MM.1S (cell line): Measurements from ENCODE around the gene MLPH.

Experiments
- DNase-seq: peaks from one replicate; pipeline ENCODE4 v3.0.0-alpha.2; 2015
- H2AFZ ChIP-seq: fragments of 300-600 bp; sonication (generic); 2 replicates; pipeline ENCODE4 v1.6.0; 2016; ENCODE audit warnings: antibody characterized with exemption, low read length
- H3F3A ChIP-seq: fragments of 300-600 bp; sonication (generic); 2 replicates; pipeline ENCODE4 v1.6.1; 2016; ENCODE audit warnings: mild to moderate bottlenecking, antibody characterized with exemption, low read length, moderate library complexity, mixed read lengths; ENCODE audit not compliant: insufficient read depth
- H3K27ac ChIP-seq: fragments of 300-600 bp; sonication (generic); 2 replicates; pipeline ENCODE4 v1.5.1; 2016; ENCODE audit warnings: mild to moderate bottlenecking, low read length
- H3K27me3 ChIP-seq: fragments of 300-600 bp; sonication (generic); replicated peaks from 2 replicates; pipeline ENCODE4 v1.6.0; 2016; ENCODE audit warnings: low read length; ENCODE audit not compliant: insufficient read depth
- H3K36me3 ChIP-seq: fragments of 300-600 bp; sonication (generic); replicated peaks from 2 replicates; pipeline ENCODE4 v1.6.1; 2016; ENCODE audit warnings: mild to moderate bottlenecking, low read length, mixed read lengths; ENCODE audit not compliant: insufficient read depth
- H3K4me1 ChIP-seq: fragments of 300-600 bp; sonication (generic); 2 replicates; pipeline ENCODE4 v1.6.1; 2016; ENCODE audit warnings: low read length, mixed read lengths
- H3K4me2 ChIP-seq: fragments of 300-600 bp; sonication (generic); 2 replicates; pipeline ENCODE4 v1.6.0; 2016; ENCODE audit warnings: low read depth, low read length
- H3K4me3 ChIP-seq: fragments of 300-600 bp; sonication (generic); 2 replicates; pipeline ENCODE4 v1.5.1; 2016; ENCODE audit warnings: low read length, mixed read lengths
- H3K79me2 ChIP-seq: fragments of 300-600 bp; sonication (generic); 2 replicates; pipeline ENCODE4 v1.6.1; 2016; ENCODE audit warnings: mixed run types, low read length, mixed read lengths
- H3K9ac ChIP-seq: fragments of 300-600 bp; sonication (generic); 2 replicates; pipeline ENCODE4 v1.6.1; 2016; ENCODE audit warnings: low read length, mixed read lengths
- H3K9me2 ChIP-seq: fragments of 300-600 bp; sonication (generic); replicated peaks from 2 replicates; pipeline ENCODE4 v1.6.1; 2016; ENCODE audit warnings: mild to moderate bottlenecking, low read length, mixed read lengths; ENCODE audit not compliant: insufficient read depth
- H3K9me3 ChIP-seq: fragments of 300-600 bp; sonication (generic); replicated peaks from 2 replicates; pipeline ENCODE4 v1.6.1; 2016; ENCODE audit warnings: mild to moderate bottlenecking, low read length, mixed read lengths; ENCODE audit not compliant: insufficient read depth
- H4K20me1 ChIP-seq: fragments of 300-600 bp; sonication (generic); 2 replicates; pipeline ENCODE4 v1.6.1; 2016; ENCODE audit warnings: mild to moderate bottlenecking, low read length, moderate library complexity, mixed read lengths; ENCODE audit not compliant: insufficient read depth
- EZH2 ChIP-seq: fragments of 300-600 bp; sonication (generic); optimal IDR thresholded peaks from 2 replicates; pipeline ENCODE3; 2017; ENCODE audit warnings: low read depth, mild to moderate bottlenecking, antibody characterized with exemption, low read length, mixed read lengths
- EZH2phosphoT487 ChIP-seq: fragments of 300-600 bp; sonication (generic); IDR thresholded peaks from 2 replicates; pipeline ENCODE4 v1.6.1; 2018; ENCODE audit warnings: antibody characterized with exemption, low read length
- TF ChIP-seq, protein P1 (sequence below): fragments of 300-600 bp; sonication (generic); IDR thresholded peaks from 2 replicates; pipeline ENCODE4 v1.5.1; 2016; ENCODE audit warnings: antibody characterized with exemption, low read length, mixed read lengths

Gene MLPH

DNA sequence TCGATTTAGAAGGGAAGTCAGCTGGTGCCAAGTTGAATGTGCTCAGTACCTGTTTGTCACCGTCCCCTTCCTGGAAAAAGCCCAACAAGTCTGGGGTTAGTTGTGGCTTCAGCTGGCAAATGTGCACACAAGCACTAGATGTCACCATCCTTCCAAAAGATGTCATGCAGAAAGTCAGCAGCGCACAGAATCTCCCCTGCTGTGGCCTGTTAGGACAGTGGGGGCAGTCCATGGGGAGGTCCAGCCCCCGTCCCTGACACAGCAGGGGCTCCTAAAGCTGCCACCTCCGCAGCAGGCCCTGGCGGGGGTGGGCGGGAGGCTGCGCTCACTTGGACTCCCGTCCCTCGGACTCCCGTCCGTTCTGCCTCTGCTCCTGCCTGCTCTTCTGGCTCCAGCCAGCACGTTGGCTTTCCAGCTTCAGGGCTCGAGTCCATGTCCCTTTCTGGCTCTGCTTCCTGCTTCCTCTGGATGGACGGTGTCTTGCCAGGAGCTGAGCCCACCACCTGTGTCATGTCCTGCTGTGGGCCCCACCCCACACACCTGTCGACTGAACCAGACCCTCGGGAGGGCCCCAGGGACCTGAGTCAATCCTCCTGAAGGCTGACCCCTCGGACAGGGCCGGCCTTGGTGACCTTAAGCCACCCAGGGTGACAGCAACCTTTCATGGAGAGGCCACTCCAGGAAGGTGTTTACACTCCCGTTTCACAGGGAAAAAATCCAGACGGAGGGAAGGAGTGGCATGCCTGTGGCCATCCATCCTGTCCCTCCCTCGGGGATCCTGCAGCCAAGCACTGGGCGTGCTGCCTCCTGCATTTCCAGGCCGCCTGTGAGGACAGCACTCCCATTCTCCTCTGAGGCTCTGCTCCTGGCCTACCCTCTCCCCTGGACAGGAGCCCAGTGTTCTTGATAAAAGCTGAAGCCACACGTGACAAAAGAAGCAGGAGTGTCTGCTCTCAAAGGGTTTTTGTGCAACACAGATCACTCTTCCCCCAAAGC, 95.0 kb downstream of the MLPH start:
- no peaks in the 10 kb centered on the region for H3F3A ChIP-seq
- no peaks in the 10 kb centered on the region for H3K27me3 ChIP-seq
- no peak overlapping the region for H3K4me2 ChIP-seq
- no peak overlapping the region for H3K27ac ChIP-seq
- H3K36me3 ChIP-seq = no peaks in the 10 kb centered on the region
- H3K4me3 ChIP-seq = no peak overlapping the region
- TF ChIP-seq, protein P1, sequence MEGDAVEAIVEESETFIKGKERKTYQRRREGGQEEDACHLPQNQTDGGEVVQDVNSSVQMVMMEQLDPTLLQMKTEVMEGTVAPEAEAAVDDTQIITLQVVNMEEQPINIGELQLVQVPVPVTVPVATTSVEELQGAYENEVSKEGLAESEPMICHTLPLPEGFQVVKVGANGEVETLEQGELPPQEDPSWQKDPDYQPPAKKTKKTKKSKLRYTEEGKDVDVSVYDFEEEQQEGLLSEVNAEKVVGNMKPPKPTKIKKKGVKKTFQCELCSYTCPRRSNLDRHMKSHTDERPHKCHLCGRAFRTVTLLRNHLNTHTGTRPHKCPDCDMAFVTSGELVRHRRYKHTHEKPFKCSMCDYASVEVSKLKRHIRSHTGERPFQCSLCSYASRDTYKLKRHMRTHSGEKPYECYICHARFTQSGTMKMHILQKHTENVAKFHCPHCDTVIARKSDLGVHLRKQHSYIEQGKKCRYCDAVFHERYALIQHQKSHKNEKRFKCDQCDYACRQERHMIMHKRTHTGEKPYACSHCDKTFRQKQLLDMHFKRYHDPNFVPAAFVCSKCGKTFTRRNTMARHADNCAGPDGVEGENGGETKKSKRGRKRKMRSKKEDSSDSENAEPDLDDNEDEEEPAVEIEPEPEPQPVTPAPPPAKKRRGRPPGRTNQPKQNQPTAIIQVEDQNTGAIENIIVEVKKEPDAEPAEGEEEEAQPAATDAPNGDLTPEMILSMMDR = peak; percentile 54
- TF ChIP-seq EZH2phosphoT487 = no peak
- H3K4me1 ChIP-seq = no peaks in the 10 kb centered on the region
- 0 out of 2 replicates have a peak overlapping the region, but pooled peaks have one; percentile 19 for H2AFZ ChIP-seq
- no peak overlapping the region for H3K9ac ChIP-seq
- peak; percentile 68 for DNase-seq
- no peaks in the 10 kb centered on the region for H3K9me2 ChIP-seq
- no peaks in the 10 kb centered on the region for H3K79me2 ChIP-seq
- H3K9me3 ChIP-seq = no peaks in the 10 kb centered on the region
- H4K20me1 ChIP-seq = no peaks in the 10 kb centered on the region

DNA sequence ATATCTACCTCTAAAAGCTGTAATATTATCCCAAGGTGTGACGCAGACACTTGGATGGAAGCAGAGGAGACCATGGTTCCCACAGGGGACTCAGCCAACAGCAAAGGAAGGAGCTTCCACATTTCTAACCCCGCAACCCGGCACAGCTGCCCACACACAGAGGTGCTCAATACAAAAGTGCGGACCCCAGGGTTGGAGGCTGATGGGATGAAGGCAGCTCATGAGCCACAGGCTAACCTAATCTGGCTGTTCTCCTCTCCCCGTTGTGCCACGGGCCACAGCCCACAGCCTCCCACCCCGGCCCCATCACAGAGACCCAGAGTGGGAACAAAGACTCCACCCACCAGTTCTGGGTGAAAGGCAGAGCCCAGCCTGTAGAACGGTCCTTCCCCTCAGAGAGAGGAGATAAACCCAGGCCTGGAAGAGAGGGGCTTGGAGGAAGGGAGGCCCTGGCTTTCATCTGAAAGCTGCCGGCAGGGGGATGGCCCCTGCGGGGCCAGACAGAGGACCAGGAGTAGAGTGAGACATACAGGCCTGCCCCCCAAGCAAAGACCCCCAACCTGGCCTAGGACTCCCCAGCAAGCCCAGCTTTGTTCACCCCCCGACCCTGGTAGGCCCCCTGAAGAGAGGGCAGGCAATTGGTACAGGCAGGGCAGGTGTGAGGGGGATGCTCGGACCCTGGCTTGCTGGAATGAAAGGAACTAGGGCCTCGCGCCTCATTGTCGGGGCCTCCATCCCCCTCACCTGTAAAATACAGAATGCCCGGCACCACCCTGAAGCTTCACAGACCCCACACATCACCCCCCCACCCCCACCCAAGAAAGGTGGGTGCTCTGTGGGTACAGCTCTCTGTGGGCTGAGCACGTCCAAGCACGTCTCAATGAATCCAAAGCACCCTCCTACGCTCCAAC, 96.6 kb downstream of the MLPH start:
- H2AFZ ChIP-seq = no peak overlapping the region
- no peaks in the 10 kb centered on the region for H4K20me1 ChIP-seq
- H3K27me3 ChIP-seq = no peaks in the 10 kb centered on the region
- no peaks in the 10 kb centered on the region for H3K9me3 ChIP-seq
- no peaks in the 10 kb centered on the region for H3K4me1 ChIP-seq
- no peak for DNase-seq
- H3K36me3 ChIP-seq = no peaks in the 10 kb centered on the region
- TF ChIP-seq EZH2 = no peak
- TF ChIP-seq, protein P1 = no peak
- H3F3A ChIP-seq = no peaks in the 10 kb centered on the region
- no peaks in the 10 kb centered on the region for H3K79me2 ChIP-seq
- H3K9me2 ChIP-seq = no peaks in the 10 kb centered on the region
- H3K27ac ChIP-seq = no peak overlapping the region
- H3K4me2 ChIP-seq = no peak overlapping the region
- H3K4me3 ChIP-seq = no peak overlapping the region
- H3K9ac ChIP-seq = no peak overlapping the region

DNA sequence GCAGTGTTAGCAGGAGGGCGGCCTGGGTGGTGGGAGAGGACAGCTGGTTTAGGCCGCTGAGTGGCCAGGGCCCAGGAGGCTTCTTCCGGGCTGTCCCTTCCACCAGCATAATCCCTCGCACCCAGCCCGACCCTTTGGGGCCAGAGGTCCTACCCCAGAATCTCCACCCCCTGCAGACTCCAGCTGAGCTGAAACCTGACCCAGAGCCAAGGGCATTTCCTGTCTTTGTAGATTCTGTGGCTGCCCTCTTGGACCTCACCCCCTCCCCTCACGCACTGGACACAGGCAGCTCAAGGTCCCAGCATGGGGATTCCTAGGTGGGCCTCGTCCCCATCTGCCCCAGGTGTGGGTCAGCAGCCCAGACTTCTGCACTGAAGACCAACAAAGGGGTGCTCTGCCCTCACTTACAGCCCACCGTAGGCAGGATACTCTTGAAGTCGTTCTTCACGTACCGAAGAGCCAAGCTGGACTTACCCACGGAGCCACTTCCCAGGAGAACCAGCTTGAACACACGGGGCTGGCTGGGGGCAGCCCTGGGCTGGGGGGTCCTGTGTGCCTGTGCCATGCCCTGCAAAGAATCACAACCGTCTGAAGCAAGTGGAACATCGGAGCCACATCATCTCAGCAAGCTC, 98.7 kb downstream of the MLPH start:
- H3K36me3 ChIP-seq = no peaks in the 10 kb centered on the region
- no peak overlapping the region for H3K9ac ChIP-seq
- no peaks in the 10 kb centered on the region for H3K79me2 ChIP-seq
- H3K27ac ChIP-seq = no peak overlapping the region
- H3K4me1 ChIP-seq = no peaks in the 10 kb centered on the region
- no peaks in the 10 kb centered on the region for H3K27me3 ChIP-seq
- TF ChIP-seq EZH2 = no peak
- no peak for TF ChIP-seq EZH2phosphoT487
- TF ChIP-seq, protein P1 = no peak
- H3K9me2 ChIP-seq = no peaks in the 10 kb centered on the region
- H4K20me1 ChIP-seq = no peaks in the 10 kb centered on the region
- H3K4me3 ChIP-seq = no peak overlapping the region
- no peaks in the 10 kb centered on the region for H3F3A ChIP-seq
- DNase-seq = no peak
- H3K4me2 ChIP-seq = no peak overlapping the region
- H2AFZ ChIP-seq = no peak overlapping the region
- no peaks in the 10 kb centered on the region for H3K9me3 ChIP-seq
